GM23338 (cell line): ENCODE data around the gene EFCC1. TPM values are rescaled to one million over a fixed set of nuclear protein-coding genes. Genes with fewer than 3 reads are reported as not detected.

Experiments
- ATAC-seq: fragments of 200-7000 bp; cut with Tn5 transposase; 3 replicates; pipeline ENCODE4 v1.9.1; 2020
- DNase-seq: peaks from one replicate; pipeline ENCODE4 v3.0.0-alpha.2; 2015; ENCODE audit warnings: low spot score
- H2AFZ ChIP-seq: fragments of 200-600 bp; sonication (generic); 2 replicates; pipeline ENCODE4 v1.8.0; 2016; ENCODE audit warnings: antibody characterized with exemption, mild to moderate bottlenecking, moderate library complexity
- H3F3A ChIP-seq: fragments of 200-600 bp; sonication (generic); replicated peaks from 2 replicates; pipeline ENCODE4 v1.8.0; 2017; ENCODE audit warnings: antibody characterized with exemption, mixed run types, low read depth
- H3K27ac ChIP-seq: fragments of 200-600 bp; sonication (generic); 2 replicates; pipeline ENCODE4 v1.6.1; 2016; ENCODE audit warnings: low read depth
- H3K27me3 ChIP-seq: fragments of 200-600 bp; sonication (generic); 2 replicates; pipeline ENCODE4 v1.8.0; 2016; ENCODE audit warnings: mild to moderate bottlenecking, mixed run types, moderate library complexity; ENCODE audit not compliant: insufficient read depth
- H3K36me3 ChIP-seq: fragments of 200-600 bp; sonication (generic); 2 replicates; pipeline ENCODE4 v1.8.0; 2016; ENCODE audit warnings: mild to moderate bottlenecking; ENCODE audit not compliant: insufficient read depth
- H3K4me1 ChIP-seq: fragments of 200-600 bp; sonication (generic); 2 replicates; pipeline ENCODE4 v1.8.0; 2016; ENCODE audit warnings: mild to moderate bottlenecking, moderate library complexity; ENCODE audit not compliant: insufficient read depth
- H3K4me2 ChIP-seq: fragments of 200-600 bp; sonication (generic); 2 replicates; pipeline ENCODE4 v1.7.1; 2017; ENCODE audit warnings: mixed run types
- H3K4me3 ChIP-seq: fragments of 200-600 bp; sonication (generic); 2 replicates; pipeline ENCODE4 v1.6.1; 2016; ENCODE audit warnings: mixed run types
- H3K79me2 ChIP-seq: fragments of 200-600 bp; sonication (generic); replicated peaks from 2 replicates; pipeline ENCODE4 v1.8.0; 2017; ENCODE audit warnings: mild to moderate bottlenecking; ENCODE audit not compliant: insufficient read depth
- H3K9me2 ChIP-seq: fragments of 200-600 bp; sonication (generic); 2 replicates; pipeline ENCODE4 v1.8.0; 2017; ENCODE audit not compliant: insufficient read depth
- H4K20me1 ChIP-seq: fragments of 200-600 bp; sonication (generic); replicated peaks from 2 replicates; pipeline ENCODE4 v1.8.0; 2017; ENCODE audit warnings: mild to moderate bottlenecking; ENCODE audit not compliant: insufficient read depth
- H3K27ac Mint-ChIP-seq: 2 replicates; pipeline ENCODE4 v1.8.0; 2020; ENCODE audit warnings: inconsistent platforms, mild to moderate bottlenecking, moderate library complexity, mixed read lengths
- H3K27me3 Mint-ChIP-seq: 3 replicates; pipeline ENCODE4 v1.8.0; 2022; ENCODE audit warnings: low read depth, mild to moderate bottlenecking, moderate library complexity, mixed read lengths, inconsistent platforms; ENCODE audit not compliant: insufficient read depth, poor library complexity
- H3K36me3 Mint-ChIP-seq: 3 replicates; pipeline ENCODE4 v1.8.0; 2021; ENCODE audit warnings: low read depth, mild to moderate bottlenecking, inconsistent platforms, moderate library complexity, mixed read lengths
- H3K4me1 Mint-ChIP-seq: 3 replicates; pipeline ENCODE4 v1.8.0; 2020; ENCODE audit warnings: mild to moderate bottlenecking, inconsistent platforms, mixed read lengths
- H3K4me3 Mint-ChIP-seq: 3 replicates; pipeline ENCODE4 v1.8.0; 2021; ENCODE audit warnings: moderate library complexity, mild to moderate bottlenecking, inconsistent platforms, mixed read lengths
- H3K9me3 Mint-ChIP-seq: 3 replicates; pipeline ENCODE4 v1.8.0; 2020; ENCODE audit warnings: moderate library complexity, mild to moderate bottlenecking, inconsistent platforms, mixed read lengths
- CREB1 ChIP-seq: fragments of 250-450 bp; sonication (Bioruptor Pico); IDR thresholded peaks from 2 replicates; pipeline ENCODE4 v1.5.0; 2020; ENCODE audit warnings: low read depth, mild to moderate bottlenecking, moderate library complexity
- EZH2 ChIP-seq: fragments of 200-600 bp; sonication (generic); IDR thresholded peaks from one replicate; pipeline ENCODE4 v1.8.0; 2017; ENCODE audit warnings: antibody characterized with exemption, mild to moderate bottlenecking, low read depth; ENCODE audit not compliant: unreplicated experiment
- EZH2phosphoT487 ChIP-seq: fragments of 200-600 bp; sonication (generic); IDR thresholded peaks from one replicate; pipeline ENCODE4 v1.8.1; 2018; ENCODE audit warnings: antibody characterized with exemption; ENCODE audit not compliant: unreplicated experiment
- JUNB ChIP-seq: IDR thresholded peaks from one replicate; pipeline ENCODE4 v1.6.1; 2016; ENCODE audit warnings: antibody characterized with exemption; ENCODE audit not compliant: unreplicated experiment
- NANOG ChIP-seq: IDR thresholded peaks from 2 replicates; pipeline ENCODE4 v1.6.1; 2016; ENCODE audit warnings: antibody characterized with exemption, borderline replicate concordance
- POLR2AphosphoS5 ChIP-seq: IDR thresholded peaks from 2 replicates; pipeline ENCODE4 v1.6.1; 2016; ENCODE audit warnings: antibody characterized with exemption, low read depth
- STAT1 ChIP-seq: IDR thresholded peaks from one replicate; pipeline ENCODE4 v1.6.1; 2016; ENCODE audit warnings: antibody characterized with exemption; ENCODE audit not compliant: unreplicated experiment
- ZNF114 ChIP-seq: fragments of 250-450 bp; sonication (Bioruptor Pico); IDR thresholded peaks from 2 replicates; pipeline ENCODE4 v1.5.0; 2020; ENCODE audit warnings: mild to moderate bottlenecking, moderate library complexity
- ZNF331 ChIP-seq: fragments of 250-450 bp; sonication (Bioruptor Pico); IDR thresholded peaks from 2 replicates; pipeline ENCODE4 v1.5.0; 2020; ENCODE audit warnings: low read depth, mild to moderate bottlenecking, moderate library complexity
- polyA plus RNA-seq: library from polyadenylated mRNA; unstranded; fragments of >200 nt; fragmentation: Nextera tagmentation; extraction: Ambion mirVana; gene quantifications from 2 replicates; pipeline ENCODE4 v1.2.1, GENCODE V29; 2016
- total RNA-seq: library from RNA; depleted of rRNA; stranded (reverse); fragments of >200 nt; shearing (Covaris generic); gene quantifications from 2 replicates; pipeline ENCODE4 v1.2.3, GENCODE V29; 2014
- TF ChIP-seq, protein P1 (sequence below): IDR thresholded peaks from one replicate; pipeline ENCODE4 v1.6.1; 2018; ENCODE audit warnings: antibody characterized with exemption; ENCODE audit not compliant: unreplicated experiment
- TF ChIP-seq, protein P2 (sequence below): IDR thresholded peaks from 2 replicates; pipeline ENCODE4 v1.6.1; 2016; ENCODE audit warnings: antibody characterized with exemption
- TF ChIP-seq, protein P3 (sequence below), 2 experiments: fragments of 200-600 bp in 1 of 2; sonication (generic) in 1 of 2; conservative IDR thresholded peaks; 2 replicates each; pipeline versions ENCODE4 v1.5.1 to v1.6.1; 2016 to 2017; ENCODE audit warnings: antibody characterized with exemption in 2 of 2, low read depth in 2 of 2, mild to moderate bottlenecking in 2 of 2, moderate library complexity in 1 of 2
- TF ChIP-seq, protein P4 (sequence below): fragments of 250-450 bp; sonication (Bioruptor Pico); IDR thresholded peaks from 2 replicates; pipeline ENCODE4 v1.5.0; 2020; ENCODE audit warnings: mild to moderate bottlenecking, moderate library complexity

The EFCC1 gene
- total and polyA plus RNA-seq, 2 experiments from 2014 or later = not detected

DNA sequence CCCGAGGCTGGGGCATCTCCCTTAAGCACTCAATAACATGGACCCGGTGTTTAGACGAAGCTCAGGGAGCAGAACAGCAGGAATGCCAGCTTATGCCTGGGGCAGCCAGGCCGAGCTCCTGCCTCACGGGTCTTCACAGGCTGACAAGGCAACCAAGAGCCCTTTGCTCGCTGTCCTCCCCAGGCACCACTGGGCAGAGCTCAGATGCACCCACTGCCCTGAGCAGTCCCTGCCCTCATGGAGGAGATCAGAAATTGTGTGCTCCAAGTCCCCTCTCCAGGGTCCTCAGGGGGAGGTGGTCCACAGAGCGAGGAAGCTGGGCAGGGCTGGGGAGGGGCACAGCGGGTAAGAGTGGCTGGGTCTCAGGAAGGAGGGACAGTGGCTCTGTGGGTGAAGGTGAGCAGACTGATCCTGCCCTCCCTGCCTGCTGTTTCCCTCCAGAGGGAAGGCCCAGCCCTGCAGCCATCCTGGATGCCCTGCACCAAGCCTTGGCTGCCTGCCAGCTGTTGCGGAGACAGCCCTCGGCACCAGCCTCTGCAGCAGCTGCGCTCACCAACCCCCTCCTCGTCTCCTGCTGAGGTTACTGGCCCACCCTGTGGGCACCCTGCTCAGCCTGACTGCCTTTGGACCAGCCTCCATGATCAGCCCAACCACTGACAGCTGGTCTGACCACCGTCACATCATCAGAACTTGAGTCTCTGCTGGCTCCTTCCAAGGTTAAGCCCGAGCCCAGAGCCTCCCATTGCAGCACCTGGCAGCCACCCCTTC lies 38.4 kb downstream of the EFCC1 start:
- no peak overlapping the region for H3K27ac ChIP-seq
- H3K4me3 ChIP-seq = no peak overlapping the region
- no peaks in the 10 kb centered on the region for H3K36me3 Mint-ChIP-seq
- 0 out of 2 replicates have a peak overlapping the region, but pooled peaks have one; percentile 32 for H3K4me2 ChIP-seq
- no peak overlapping the region for H3K27ac Mint-ChIP-seq
- DNase-seq = no peak
- no peak overlapping the region for H2AFZ ChIP-seq
- H3K9me2 ChIP-seq = no peaks in the 10 kb centered on the region
- H3K79me2 ChIP-seq = no peaks in the 10 kb centered on the region
- H3K27me3 Mint-ChIP-seq = peaks cover 8% of the 10 kb centered on the region
- H3F3A ChIP-seq = no peaks in the 10 kb centered on the region
- no peak for TF ChIP-seq EZH2
- TF ChIP-seq, protein P1, sequence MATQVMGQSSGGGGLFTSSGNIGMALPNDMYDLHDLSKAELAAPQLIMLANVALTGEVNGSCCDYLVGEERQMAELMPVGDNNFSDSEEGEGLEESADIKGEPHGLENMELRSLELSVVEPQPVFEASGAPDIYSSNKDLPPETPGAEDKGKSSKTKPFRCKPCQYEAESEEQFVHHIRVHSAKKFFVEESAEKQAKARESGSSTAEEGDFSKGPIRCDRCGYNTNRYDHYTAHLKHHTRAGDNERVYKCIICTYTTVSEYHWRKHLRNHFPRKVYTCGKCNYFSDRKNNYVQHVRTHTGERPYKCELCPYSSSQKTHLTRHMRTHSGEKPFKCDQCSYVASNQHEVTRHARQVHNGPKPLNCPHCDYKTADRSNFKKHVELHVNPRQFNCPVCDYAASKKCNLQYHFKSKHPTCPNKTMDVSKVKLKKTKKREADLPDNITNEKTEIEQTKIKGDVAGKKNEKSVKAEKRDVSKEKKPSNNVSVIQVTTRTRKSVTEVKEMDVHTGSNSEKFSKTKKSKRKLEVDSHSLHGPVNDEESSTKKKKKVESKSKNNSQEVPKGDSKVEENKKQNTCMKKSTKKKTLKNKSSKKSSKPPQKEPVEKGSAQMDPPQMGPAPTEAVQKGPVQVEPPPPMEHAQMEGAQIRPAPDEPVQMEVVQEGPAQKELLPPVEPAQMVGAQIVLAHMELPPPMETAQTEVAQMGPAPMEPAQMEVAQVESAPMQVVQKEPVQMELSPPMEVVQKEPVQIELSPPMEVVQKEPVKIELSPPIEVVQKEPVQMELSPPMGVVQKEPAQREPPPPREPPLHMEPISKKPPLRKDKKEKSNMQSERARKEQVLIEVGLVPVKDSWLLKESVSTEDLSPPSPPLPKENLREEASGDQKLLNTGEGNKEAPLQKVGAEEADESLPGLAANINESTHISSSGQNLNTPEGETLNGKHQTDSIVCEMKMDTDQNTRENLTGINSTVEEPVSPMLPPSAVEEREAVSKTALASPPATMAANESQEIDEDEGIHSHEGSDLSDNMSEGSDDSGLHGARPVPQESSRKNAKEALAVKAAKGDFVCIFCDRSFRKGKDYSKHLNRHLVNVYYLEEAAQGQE = no peak
- TF ChIP-seq CREB1 = no peak
- TF ChIP-seq, protein P2, sequence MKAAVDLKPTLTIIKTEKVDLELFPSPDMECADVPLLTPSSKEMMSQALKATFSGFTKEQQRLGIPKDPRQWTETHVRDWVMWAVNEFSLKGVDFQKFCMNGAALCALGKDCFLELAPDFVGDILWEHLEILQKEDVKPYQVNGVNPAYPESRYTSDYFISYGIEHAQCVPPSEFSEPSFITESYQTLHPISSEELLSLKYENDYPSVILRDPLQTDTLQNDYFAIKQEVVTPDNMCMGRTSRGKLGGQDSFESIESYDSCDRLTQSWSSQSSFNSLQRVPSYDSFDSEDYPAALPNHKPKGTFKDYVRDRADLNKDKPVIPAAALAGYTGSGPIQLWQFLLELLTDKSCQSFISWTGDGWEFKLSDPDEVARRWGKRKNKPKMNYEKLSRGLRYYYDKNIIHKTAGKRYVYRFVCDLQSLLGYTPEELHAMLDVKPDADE = no peak
- TF ChIP-seq, protein P3, sequence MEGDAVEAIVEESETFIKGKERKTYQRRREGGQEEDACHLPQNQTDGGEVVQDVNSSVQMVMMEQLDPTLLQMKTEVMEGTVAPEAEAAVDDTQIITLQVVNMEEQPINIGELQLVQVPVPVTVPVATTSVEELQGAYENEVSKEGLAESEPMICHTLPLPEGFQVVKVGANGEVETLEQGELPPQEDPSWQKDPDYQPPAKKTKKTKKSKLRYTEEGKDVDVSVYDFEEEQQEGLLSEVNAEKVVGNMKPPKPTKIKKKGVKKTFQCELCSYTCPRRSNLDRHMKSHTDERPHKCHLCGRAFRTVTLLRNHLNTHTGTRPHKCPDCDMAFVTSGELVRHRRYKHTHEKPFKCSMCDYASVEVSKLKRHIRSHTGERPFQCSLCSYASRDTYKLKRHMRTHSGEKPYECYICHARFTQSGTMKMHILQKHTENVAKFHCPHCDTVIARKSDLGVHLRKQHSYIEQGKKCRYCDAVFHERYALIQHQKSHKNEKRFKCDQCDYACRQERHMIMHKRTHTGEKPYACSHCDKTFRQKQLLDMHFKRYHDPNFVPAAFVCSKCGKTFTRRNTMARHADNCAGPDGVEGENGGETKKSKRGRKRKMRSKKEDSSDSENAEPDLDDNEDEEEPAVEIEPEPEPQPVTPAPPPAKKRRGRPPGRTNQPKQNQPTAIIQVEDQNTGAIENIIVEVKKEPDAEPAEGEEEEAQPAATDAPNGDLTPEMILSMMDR (conservative IDR thresholded peaks at IDR 0.05; ENCODE audit: low read depth in 2 of 2) = no peak
- TF ChIP-seq POLR2AphosphoS5 = no peak
- no peak for TF ChIP-seq ZNF331
- no peak for TF ChIP-seq JUNB
- no peak for TF ChIP-seq STAT1
- TF ChIP-seq, protein P4, sequence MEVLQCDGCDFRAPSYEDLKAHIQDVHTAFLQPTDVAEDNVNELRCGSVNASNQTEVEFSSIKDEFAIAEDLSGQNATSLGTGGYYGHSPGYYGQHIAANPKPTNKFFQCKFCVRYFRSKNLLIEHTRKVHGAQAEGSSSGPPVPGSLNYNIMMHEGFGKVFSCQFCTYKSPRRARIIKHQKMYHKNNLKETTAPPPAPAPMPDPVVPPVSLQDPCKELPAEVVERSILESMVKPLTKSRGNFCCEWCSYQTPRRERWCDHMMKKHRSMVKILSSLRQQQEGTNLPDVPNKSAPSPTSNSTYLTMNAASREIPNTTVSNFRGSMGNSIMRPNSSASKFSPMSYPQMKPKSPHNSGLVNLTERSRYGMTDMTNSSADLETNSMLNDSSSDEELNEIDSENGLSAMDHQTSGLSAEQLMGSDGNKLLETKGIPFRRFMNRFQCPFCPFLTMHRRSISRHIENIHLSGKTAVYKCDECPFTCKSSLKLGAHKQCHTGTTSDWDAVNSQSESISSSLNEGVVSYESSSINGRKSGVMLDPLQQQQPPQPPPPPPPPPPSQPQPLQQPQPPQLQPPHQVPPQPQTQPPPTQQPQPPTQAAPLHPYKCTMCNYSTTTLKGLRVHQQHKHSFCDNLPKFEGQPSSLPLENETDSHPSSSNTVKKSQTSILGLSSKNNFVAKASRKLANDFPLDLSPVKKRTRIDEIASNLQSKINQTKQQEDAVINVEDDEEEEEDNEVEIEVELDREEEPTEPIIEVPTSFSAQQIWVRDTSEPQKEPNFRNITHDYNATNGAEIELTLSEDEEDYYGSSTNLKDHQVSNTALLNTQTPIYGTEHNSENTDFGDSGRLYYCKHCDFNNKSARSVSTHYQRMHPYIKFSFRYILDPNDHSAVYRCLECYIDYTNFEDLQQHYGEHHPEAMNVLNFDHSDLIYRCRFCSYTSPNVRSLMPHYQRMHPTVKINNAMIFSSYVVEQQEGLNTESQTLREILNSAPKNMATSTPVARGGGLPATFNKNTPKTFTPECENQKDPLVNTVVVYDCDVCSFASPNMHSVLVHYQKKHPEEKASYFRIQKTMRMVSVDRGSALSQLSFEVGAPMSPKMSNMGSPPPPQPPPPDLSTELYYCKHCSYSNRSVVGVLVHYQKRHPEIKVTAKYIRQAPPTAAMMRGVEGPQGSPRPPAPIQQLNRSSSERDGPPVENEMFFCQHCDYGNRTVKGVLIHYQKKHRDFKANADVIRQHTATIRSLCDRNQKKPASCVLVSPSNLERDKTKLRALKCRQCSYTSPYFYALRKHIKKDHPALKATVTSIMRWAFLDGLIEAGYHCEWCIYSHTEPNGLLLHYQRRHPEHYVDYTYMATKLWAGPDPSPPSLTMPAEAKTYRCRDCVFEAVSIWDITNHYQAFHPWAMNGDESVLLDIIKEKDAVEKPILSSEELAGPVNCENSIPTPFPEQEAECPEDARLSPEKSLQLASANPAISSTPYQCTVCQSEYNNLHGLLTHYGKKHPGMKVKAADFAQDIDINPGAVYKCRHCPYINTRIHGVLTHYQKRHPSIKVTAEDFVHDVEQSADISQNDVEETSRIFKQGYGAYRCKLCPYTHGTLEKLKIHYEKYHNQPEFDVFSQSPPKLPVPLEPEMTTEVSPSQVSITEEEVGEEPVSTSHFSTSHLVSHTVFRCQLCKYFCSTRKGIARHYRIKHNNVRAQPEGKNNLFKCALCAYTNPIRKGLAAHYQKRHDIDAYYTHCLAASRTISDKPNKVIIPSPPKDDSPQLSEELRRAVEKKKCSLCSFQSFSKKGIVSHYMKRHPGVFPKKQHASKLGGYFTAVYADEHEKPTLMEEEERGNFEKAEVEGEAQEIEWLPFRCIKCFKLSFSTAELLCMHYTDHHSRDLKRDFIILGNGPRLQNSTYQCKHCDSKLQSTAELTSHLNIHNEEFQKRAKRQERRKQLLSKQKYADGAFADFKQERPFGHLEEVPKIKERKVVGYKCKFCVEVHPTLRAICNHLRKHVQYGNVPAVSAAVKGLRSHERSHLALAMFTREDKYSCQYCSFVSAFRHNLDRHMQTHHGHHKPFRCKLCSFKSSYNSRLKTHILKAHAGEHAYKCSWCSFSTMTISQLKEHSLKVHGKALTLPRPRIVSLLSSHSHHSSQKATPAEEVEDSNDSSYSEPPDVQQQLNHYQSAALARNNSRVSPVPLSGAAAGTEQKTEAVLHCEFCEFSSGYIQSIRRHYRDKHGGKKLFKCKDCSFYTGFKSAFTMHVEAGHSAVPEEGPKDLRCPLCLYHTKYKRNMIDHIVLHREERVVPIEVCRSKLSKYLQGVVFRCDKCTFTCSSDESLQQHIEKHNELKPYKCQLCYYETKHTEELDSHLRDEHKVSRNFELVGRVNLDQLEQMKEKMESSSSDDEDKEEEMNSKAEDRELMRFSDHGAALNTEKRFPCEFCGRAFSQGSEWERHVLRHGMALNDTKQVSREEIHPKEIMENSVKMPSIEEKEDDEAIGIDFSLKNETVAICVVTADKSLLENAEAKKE = no peak
- TF ChIP-seq NANOG = no peak
- TF ChIP-seq EZH2phosphoT487 = no peak
- no peak for TF ChIP-seq ZNF114 (CRISPR knock-in tag)
- no peaks in the 10 kb centered on the region for H3K36me3 ChIP-seq
- H3K4me3 Mint-ChIP-seq = no peak overlapping the region
- H4K20me1 ChIP-seq = no peaks in the 10 kb centered on the region
- H3K4me1 Mint-ChIP-seq = peaks cover 34% of the 10 kb centered on the region
- H3K9me3 Mint-ChIP-seq = no peaks in the 10 kb centered on the region; the same call in 2 of the 3 replicates
- ATAC-seq = peak; percentile 12
- H3K27me3 ChIP-seq = peaks cover 7% of the 10 kb centered on the region
- peaks cover 14% of the 10 kb centered on the region for H3K4me1 ChIP-seq
